OCI-LY1 (cell line): ENCODE measurements around the gene SLIT3.

Source experiments
- EZH2 ChIP-seq: fragments of 200-600 bp; sonication (generic), shearing (Covaris generic); IDR thresholded peaks from 2 replicates; pipeline ENCODE4 v1.8.0; 2017; ENCODE audit warnings: borderline replicate concordance, mixed run types, mild to moderate bottlenecking, antibody characterized with exemption, low read length, moderate library complexity, mixed read lengths
- TF ChIP-seq, protein P1 (sequence below): fragments of 200-600 bp; sonication (generic), shearing (Covaris generic); IDR thresholded peaks from 2 replicates; pipeline ENCODE4 v1.5.1; 2017; ENCODE audit warnings: mild to moderate bottlenecking, antibody characterized with exemption, low read length, moderate library complexity, mixed read lengths

DNA sequence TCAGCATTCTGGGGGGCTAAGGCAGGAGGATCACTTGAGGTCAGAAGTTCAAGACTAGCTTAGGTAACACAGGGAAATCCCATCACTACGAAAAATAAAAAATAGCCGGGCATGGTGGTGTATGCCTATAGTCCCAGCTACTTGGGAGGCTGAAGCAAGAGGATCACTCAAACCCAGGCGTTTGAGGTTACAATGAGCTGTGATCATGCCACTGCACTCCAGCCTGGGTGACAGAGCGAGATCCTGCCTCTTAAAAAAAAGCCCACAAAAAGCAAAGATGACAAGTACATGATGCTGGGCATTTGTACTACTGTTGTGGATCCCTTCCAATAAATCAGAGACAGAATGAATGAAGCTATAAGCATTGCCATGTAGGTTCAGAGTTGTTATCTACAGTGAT, 401.7 kb downstream of the SLIT3 start:
- TF ChIP-seq, protein P1, sequence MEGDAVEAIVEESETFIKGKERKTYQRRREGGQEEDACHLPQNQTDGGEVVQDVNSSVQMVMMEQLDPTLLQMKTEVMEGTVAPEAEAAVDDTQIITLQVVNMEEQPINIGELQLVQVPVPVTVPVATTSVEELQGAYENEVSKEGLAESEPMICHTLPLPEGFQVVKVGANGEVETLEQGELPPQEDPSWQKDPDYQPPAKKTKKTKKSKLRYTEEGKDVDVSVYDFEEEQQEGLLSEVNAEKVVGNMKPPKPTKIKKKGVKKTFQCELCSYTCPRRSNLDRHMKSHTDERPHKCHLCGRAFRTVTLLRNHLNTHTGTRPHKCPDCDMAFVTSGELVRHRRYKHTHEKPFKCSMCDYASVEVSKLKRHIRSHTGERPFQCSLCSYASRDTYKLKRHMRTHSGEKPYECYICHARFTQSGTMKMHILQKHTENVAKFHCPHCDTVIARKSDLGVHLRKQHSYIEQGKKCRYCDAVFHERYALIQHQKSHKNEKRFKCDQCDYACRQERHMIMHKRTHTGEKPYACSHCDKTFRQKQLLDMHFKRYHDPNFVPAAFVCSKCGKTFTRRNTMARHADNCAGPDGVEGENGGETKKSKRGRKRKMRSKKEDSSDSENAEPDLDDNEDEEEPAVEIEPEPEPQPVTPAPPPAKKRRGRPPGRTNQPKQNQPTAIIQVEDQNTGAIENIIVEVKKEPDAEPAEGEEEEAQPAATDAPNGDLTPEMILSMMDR, result no peak
- no peak for TF ChIP-seq EZH2
